NB4 (cell line): ENCODE measurements around the gene ZDHHC22.

Experiments
- CTCF ChIP-seq: IDR thresholded peaks from one replicate; pipeline ENCODE4 v1.5.1; 2012; ENCODE audit warnings: low read depth, low read length
- POLR2A ChIP-seq: IDR thresholded peaks from 2 replicates; pipeline ENCODE4 v1.6.1; 2011; ENCODE audit warnings: mild to moderate bottlenecking; ENCODE audit not compliant: insufficient read length; ENCODE audit errors: extremely low read depth
- TF ChIP-seq, protein P1 (sequence below): IDR thresholded peaks from 2 replicates; pipeline ENCODE4 v1.6.1; 2011; ENCODE audit warnings: low read depth, low read length

- TF ChIP-seq CTCF (peak; percentile 69), POLR2A (no peak)
- TF ChIP-seq, protein P1, sequence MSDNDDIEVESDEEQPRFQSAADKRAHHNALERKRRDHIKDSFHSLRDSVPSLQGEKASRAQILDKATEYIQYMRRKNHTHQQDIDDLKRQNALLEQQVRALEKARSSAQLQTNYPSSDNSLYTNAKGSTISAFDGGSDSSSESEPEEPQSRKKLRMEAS = no peak
Observed at GRCh38 chr14:77151245-77151644, 9.7 kb upstream of the ZDHHC22 start.
